Activated naive CD8-positive, alpha-beta T cell treated with anti-CD3 and anti-CD28 coated beads, Interleukin-2, amount 50 U/mL, for 24 hours (primary cell): ENCODE results near the gene HGS.

Experiments used
- ATAC-seq: fragments of 150-1000 bp; cut with Tn5 transposase; one replicate; pipeline ENCODE4 v1.10.0; 2021
- DNase-seq: peaks from one replicate; pipeline ENCODE4 v3.0.0; 2021
- H3K27ac Mint-ChIP-seq: one replicate; pipeline ENCODE4 v1.8.0; 2021; ENCODE audit warnings: mild to moderate bottlenecking, mixed read lengths
- H3K27me3 Mint-ChIP-seq: one replicate; pipeline ENCODE4 v1.8.0; 2021; ENCODE audit warnings: mixed read lengths
- H3K36me3 Mint-ChIP-seq: one replicate; pipeline ENCODE4 v1.8.0; 2021; ENCODE audit warnings: low read depth, mixed read lengths
- H3K4me1 Mint-ChIP-seq: one replicate; pipeline ENCODE4 v1.8.0; 2021; ENCODE audit warnings: mixed read lengths
- H3K4me3 Mint-ChIP-seq: one replicate; pipeline ENCODE4 v1.8.0; 2021; ENCODE audit warnings: mild to moderate bottlenecking, moderate library complexity, mixed read lengths
- H3K9me3 Mint-ChIP-seq: one replicate; pipeline ENCODE4 v1.8.0; 2021; ENCODE audit warnings: mixed read lengths

The HGS gene

DNA sequence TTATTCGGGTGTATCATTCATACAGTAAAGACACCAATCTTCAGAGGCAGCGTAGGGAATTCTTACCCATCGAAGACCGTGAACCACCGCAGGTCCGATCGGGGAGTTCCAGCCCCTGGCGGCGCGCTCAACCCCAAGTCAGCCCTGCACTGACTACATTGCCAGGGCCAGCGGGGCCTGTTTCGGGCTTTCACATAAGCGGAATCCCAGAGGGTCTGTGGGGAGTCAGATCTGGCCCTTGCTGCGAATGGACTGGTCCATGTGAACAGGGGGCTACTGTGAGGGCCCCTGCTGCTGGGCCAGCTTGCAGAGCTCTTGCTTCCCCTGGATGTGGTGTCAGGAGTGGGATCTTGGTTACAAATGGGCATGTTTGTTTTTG lies 35.1 kb upstream of the HGS start:
- Mint-ChIP-seq H3K9me3 (no peaks in the 10 kb centered on the region), H3K27ac (no peak overlapping the region), H3K36me3 (no peaks in the 10 kb centered on the region), H3K4me3 (no peak overlapping the region), H3K27me3 (peaks cover 22% of the 10 kb centered on the region), H3K4me1 (peaks cover 12% of the 10 kb centered on the region)
- ATAC-seq, result no peak
- DNase-seq, result no peak

DNA sequence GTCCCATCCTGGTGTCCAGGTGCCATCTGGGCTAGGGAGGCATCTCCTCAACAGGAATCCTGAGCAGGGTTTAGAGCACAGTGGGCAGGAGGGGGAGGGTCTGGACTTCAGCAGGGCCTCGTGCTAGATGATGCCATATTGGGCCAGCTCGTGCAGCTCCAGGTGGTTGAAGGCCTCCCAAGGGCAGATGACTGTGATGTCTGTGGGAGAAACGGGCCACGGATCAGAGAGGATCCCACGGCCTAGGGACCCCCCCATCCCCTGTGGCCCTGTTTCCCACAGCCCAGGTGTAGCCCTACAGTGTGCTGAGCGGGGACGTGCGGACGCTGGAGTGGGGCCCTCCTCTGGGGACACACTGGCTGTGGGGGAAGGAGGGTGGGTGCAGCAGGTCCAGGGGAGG lies 32.9 kb upstream of the HGS start:
- no peak overlapping the region for H3K27ac Mint-ChIP-seq
- H3K36me3 Mint-ChIP-seq, result no peaks in the 10 kb centered on the region
- peaks cover 22% of the 10 kb centered on the region for H3K27me3 Mint-ChIP-seq
- DNase-seq (no peak), ATAC-seq (no peak)
- H3K4me1 Mint-ChIP-seq, result peaks cover 12% of the 10 kb centered on the region
- no peak overlapping the region for H3K4me3 Mint-ChIP-seq
- no peaks in the 10 kb centered on the region for H3K9me3 Mint-ChIP-seq

DNA sequence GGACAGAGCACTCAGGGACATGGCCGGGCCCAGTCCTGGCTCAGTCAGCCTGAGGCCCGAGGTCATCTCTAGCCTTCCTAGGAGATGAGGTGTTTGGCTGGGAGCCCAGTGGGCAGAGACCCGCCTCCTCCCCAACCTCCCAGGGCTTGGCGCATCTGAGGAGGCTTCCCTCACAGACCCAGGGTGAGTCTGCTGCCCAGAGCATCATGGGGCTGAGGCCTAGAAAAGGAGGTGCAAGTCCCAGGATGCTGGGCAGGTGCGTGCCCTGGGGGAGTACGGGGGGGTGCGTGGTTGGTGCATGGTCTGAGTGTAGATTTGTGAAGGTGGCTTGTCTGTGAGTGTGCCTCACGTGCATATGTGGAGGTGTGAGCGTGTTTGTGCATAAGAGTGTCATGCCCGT lies 32.1 kb upstream of the HGS start:
- Mint-ChIP-seq H3K4me1 (peaks cover 12% of the 10 kb centered on the region), H3K27me3 (peaks cover 22% of the 10 kb centered on the region), H3K9me3 (no peaks in the 10 kb centered on the region), H3K36me3 (no peaks in the 10 kb centered on the region), H3K27ac (no peak overlapping the region), H3K4me3 (no peak overlapping the region)
- ATAC-seq (no peak), DNase-seq (no peak)

DNA sequence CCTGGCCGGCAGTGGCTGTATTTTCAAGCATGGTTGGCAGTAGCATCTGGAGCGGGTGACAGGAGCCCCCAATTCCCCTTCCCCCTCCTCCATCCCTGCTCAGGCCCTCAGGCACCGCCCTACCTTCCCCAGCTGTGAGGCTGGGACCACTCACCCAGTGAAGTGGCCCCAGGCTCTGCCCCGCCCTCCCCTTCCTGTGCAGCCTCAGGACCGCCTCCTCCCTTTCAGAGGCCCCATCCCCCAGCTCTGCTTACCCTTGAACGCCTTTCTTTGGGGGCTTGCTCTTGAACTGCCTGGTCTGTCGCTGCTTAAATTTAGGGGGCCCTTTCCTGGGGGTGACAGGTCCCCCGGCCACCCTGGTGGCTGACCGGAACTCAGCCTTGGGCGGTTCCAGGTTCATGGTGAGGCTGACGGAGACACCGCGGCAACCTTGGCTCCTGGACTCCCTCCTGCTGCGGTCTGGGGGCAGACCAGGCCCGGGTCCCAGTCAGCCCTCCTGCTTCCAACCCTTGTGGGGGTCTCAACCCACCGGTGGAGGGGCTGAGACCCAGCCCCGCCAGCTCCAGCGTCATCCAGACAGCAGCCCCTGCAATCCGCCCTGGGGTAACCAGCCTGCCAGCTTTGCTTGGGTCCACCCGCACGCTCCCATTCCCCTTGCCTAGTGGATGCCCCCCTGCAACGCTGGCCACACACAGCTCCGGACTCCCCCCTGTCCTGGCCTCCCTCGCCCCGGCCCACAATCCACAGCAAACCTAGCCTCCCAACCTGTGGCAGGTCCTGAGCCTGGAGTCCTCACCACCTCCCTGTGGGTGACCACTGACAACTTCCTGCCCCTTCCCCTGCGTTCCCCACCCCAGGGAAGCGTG lies 30.7 kb upstream of the HGS start:
- peaks cover 12% of the 10 kb centered on the region for H3K4me1 Mint-ChIP-seq
- H3K27ac Mint-ChIP-seq, result peak overlapping the region; percentile 69
- no peaks in the 10 kb centered on the region for H3K9me3 Mint-ChIP-seq
- peak overlapping the region; percentile 74 for H3K4me3 Mint-ChIP-seq
- DNase-seq (peak; percentile 44), ATAC-seq (peak; percentile 68)
- no peaks in the 10 kb centered on the region for H3K36me3 Mint-ChIP-seq
- H3K27me3 Mint-ChIP-seq, result peaks cover 14% of the 10 kb centered on the region

DNA sequence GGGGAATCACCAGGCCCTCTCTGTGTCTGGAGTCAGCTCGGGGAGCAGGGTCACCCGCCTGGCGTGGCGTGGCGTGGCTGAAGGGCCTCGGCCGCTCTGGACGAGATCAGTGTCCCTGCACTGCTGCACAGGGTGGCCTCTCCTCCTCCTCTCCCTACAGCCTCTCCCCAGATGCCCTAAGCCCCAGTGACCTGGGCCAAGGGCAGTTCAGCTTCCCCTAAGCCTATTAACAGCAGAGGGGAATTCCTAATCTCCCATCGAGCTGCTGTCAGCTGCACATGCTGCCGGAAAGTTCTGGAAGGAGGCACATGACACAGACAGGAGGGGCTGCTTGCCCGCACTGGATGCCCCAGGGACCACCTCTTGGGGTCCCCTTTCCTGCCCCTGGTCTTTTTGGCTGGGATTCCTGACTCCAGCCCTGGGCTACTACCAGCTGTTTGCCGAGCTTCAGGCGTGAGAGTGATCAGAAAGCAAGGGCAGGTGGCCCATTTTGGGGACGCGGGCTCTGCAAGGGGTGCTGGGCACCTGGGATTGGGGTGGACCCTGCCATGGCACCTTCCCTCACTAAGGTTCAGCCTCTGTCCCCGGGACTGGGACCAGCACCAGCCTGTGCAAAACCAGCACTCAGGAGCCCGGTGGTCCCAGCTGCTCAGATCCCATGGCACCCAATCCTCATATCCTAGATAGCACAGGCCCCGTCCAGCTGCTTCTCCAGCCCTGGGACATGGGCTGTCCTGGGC lies 28.3 kb upstream of the HGS start:
- peaks cover 12% of the 10 kb centered on the region for H3K4me1 Mint-ChIP-seq
- H3K4me3 Mint-ChIP-seq, result no peak overlapping the region
- H3K27me3 Mint-ChIP-seq, result no peaks in the 10 kb centered on the region
- ATAC-seq (no peak), DNase-seq (no peak)
- no peak overlapping the region for H3K27ac Mint-ChIP-seq
- H3K9me3 Mint-ChIP-seq, result no peaks in the 10 kb centered on the region
- H3K36me3 Mint-ChIP-seq, result no peaks in the 10 kb centered on the region

DNA sequence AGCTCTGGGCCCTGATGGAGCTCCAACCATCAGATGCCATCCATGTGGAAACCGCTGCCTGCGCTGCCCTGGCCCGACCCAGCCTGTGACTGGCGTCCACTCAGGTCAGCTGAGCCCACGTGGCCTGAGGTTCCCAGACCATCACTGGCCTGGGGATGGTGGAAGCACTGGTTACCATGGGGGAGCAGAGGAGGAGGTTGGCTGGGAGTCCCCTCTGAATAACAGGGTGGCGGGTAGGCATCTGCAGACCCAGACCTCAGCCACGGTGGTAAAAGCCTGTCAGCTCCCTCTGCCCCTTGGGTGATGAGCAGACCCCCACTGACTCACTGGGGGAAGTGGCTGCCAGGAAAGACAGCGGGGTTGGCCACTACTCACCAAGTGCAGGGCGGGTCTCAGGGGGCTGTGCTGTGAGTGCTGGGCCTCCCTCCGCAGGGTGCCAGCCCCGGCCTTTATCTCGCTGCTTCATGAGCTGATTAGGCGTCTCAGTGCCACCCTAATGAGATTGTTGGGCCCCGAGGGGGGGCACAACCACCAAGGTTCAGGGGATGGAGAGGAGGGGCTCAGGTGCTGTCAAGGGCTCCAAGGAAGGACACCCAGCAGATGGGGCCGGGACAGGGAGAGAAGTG lies 27.6 kb upstream of the HGS start, which contains the start of gene PDE6G:
PDE6G (minus strand) TSS at position 425 of the 626 bp plus-strand sequence. CDS start 3,237 bp downstream, outside the sequence.
- Mint-ChIP-seq H3K27me3 (no peaks in the 10 kb centered on the region), H3K27ac (no peak within 1 kb of the TSS), H3K4me1 (peaks cover 12% of the 10 kb centered on the region), H3K4me3 (no peak within 1 kb of the TSS), H3K9me3 (no peaks in the 10 kb centered on the region), H3K36me3 (no peaks in the 10 kb centered on the region)
- ATAC-seq (no peak), DNase-seq (no peak)

DNA sequence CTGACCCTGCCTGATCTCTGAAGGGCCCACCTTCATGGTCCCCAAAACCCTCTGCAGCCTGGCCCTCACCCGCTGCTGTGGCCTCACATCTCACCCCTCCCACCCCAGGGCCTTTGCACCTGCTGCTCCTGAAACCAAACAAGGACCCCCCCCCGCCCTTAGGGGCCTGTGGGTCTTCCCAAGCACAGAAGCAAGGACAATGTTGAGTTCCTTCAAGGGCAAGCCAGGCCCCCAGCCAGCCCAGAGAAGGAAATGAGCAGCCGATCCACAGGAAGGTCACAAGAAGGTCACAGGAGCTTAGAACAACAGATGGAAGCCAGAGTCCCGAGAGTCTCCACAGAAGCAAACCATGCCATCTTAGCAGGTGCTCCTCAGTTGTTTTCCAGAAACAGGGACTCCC lies 27.0 kb upstream of the HGS start:
- DNase-seq, result no peak
- H3K36me3 Mint-ChIP-seq, result no peaks in the 10 kb centered on the region
- H3K9me3 Mint-ChIP-seq, result no peaks in the 10 kb centered on the region
- no peak overlapping the region for H3K4me3 Mint-ChIP-seq
- H3K4me1 Mint-ChIP-seq, result peaks cover 10% of the 10 kb centered on the region
- H3K27ac Mint-ChIP-seq, result no peak overlapping the region
- no peaks in the 10 kb centered on the region for H3K27me3 Mint-ChIP-seq
- ATAC-seq, result no peak

DNA sequence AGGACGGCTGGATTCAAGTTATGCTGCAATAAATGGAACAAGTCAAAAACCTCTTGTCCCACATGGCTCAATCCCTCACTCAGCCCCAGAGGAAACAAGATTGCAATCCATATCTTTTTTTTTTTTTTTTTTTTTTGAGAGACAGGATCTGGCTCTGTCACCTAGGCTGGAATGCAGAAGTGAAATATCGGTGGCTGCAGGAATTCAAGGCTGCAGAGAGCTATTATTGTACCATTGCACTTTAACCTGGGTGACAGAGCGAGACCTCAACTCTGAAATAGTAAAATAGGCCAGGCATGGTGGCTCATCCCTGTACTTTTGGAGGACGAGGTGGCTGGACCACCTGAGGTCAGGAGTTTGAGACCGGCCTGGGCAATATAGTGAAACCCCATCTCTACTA lies 24.8 kb upstream of the HGS start:
- Mint-ChIP-seq H3K27ac (no peak overlapping the region), H3K4me1 (peaks cover 15% of the 10 kb centered on the region), H3K36me3 (peaks cover under 1% of the 10 kb centered on the region), H3K9me3 (no peaks in the 10 kb centered on the region), H3K4me3 (no peak overlapping the region), H3K27me3 (no peaks in the 10 kb centered on the region)
- DNase-seq (no peak), ATAC-seq (no peak)

DNA sequence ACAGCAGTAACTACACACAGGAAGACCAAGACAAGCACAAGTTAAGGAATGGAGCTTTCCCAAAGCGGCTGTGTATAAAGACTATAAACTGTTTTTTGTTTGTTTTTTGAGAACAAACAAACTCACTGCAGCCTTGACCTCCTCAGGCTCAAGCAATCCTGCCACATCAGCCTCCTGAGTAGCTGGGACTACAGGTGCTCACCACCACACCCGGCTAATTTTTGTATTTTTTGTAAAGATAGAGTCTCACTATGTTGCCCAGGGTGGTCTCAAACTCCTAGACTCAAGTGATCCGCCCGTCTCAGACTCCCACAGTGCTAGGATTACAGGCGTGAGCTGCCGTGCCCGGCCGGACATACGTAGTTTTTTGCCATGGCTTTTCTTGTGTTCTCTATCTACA lies 23.4 kb upstream of the HGS start:
- H3K27ac Mint-ChIP-seq, result no peak overlapping the region

DNA sequence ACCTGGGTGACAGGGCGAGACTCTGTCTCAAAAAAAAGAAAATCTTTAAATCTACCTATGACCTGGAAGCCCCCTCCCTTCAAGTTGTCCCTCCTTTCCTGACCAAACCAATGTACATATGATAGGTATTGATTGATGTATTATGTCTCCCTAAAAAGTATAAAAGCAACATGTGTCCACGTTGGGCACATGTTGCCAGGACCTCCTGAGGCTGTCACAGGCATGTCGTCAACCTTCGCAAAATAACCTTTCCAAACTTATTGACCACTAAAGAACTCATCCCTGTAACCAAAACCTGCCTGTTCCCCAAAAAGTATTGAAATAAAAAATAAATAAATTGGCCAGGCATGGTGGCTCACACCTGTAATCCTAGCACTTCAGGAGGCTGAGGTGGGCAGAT lies 21.8 kb upstream of the HGS start:
- ATAC-seq, result no peak
- Mint-ChIP-seq H3K4me3 (no peak overlapping the region), H3K27me3 (no peaks in the 10 kb centered on the region), H3K4me1 (peaks cover 36% of the 10 kb centered on the region), H3K9me3 (no peaks in the 10 kb centered on the region), H3K36me3 (peaks cover 16% of the 10 kb centered on the region), H3K27ac (no peak overlapping the region)
- no peak for DNase-seq

More for the DNA sequence above, 23.4 kb upstream of the HGS start:
- peaks cover 29% of the 10 kb centered on the region for H3K4me1 Mint-ChIP-seq
- no peak overlapping the region for H3K4me3 Mint-ChIP-seq
- DNase-seq (no peak), ATAC-seq (no peak)
- H3K27me3 Mint-ChIP-seq, result no peaks in the 10 kb centered on the region
- no peaks in the 10 kb centered on the region for H3K9me3 Mint-ChIP-seq
- peaks cover 10% of the 10 kb centered on the region for H3K36me3 Mint-ChIP-seq

DNA sequence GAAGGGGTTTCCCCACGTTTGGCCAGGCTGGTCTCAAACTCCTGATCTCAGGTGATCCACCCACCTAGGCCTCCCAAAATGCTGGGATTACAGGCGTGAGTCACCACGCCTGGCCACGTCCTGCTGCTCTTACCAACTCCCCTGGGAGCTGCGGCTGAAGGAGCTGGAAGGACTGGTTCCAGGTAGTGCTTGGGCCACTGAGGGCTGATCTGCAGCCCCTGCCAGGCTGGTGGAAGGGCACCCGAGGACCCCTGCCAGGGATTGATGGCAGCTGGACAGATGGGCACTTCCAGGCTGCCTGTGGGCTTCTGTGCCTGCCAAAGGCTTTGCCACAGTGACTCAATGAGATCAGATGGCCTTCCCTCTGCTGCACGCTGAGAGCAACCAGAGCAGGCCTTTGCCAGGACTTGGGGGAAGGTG lies 19.8 kb upstream of the HGS start:
- DNase-seq (no peak), ATAC-seq (no peak)
- Mint-ChIP-seq H3K27me3 (no peaks in the 10 kb centered on the region), H3K9me3 (no peaks in the 10 kb centered on the region), H3K36me3 (peaks cover 27% of the 10 kb centered on the region), H3K4me3 (peak overlapping the region; percentile 45), H3K4me1 (peaks cover 49% of the 10 kb centered on the region), H3K27ac (peak overlapping the region; percentile 98)

DNA sequence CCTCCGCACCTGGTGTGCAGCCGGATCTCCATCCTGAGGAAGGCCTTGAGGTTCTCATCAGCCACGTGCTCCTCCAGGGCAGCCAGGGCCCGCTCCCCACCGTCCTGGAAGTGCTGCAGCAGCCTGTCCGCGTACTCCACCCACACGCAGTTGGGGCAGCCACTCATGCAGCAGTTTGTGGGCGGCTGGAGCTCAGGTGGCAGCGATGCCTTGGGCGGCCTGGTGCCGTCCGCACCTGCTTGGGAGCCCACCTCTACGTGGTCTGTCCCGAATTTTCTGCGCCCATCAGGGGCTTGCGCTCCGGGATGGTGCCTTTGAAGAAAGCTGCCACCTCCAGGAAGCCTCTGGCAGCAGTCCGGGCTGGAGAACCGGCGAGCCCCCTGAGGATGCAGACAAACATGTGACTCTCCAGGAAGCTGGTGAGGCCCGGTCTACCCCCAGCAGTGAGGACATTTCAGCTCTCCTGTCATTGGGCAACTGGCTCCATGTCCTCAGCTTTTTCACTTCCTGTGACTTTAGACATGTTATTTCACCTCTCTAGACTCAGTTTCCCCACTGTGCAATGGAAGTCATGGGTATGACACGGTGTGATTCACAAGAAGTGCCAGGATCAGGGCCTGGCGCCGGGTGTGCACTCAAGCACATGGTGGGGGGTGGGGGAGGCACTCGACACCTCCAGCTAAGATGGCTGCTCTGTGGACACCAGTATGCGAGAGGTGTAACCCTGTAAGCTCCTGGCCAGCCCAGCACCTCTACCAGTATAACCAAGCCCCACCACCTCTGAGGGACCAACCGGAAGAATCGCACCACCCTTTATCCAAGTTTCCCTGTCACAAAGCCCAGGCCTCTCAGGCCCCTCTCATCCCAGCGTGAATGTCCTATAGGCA lies 18.4 kb upstream of the HGS start:
- H3K36me3 Mint-ChIP-seq, result peaks cover 30% of the 10 kb centered on the region
- ATAC-seq (peak; percentile 37), DNase-seq (peak; percentile 74)
- no peaks in the 10 kb centered on the region for H3K27me3 Mint-ChIP-seq
- no peaks in the 10 kb centered on the region for H3K9me3 Mint-ChIP-seq
- peak overlapping the region; percentile 98 for H3K27ac Mint-ChIP-seq
- H3K4me1 Mint-ChIP-seq, result peaks cover 49% of the 10 kb centered on the region
- H3K4me3 Mint-ChIP-seq, result peak overlapping the region; percentile 97

DNA sequence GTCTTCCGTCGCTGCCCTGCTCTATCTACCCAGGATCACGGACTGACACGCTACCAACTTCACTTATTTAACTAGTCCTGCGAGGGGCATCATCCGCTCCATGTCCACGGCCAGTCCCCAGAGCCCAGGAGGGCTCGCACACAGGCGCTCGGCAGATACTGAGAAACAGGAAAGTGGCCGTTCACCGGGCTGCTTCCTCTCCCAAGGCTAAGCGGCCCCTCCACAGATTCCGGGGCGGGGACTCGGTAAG lies 17.8 kb upstream of the HGS start:
- Mint-ChIP-seq H3K36me3 (peaks cover 31% of the 10 kb centered on the region), H3K9me3 (no peaks in the 10 kb centered on the region), H3K27ac (peak overlapping the region; percentile 98), H3K27me3 (no peaks in the 10 kb centered on the region), H3K4me3 (peak overlapping the region; percentile 97), H3K4me1 (peaks cover 49% of the 10 kb centered on the region)
- ATAC-seq, result peak; percentile 5
- no peak for DNase-seq
